HG02981 (cell line): ENCODE measurements around the gene AP1S1.
"Not testable (repeated sequence)": the region's sequence is repeated elsewhere in the genome, so short reads cannot be mapped to it uniquely, and the experiment has no call there.

Source experiments
- ATAC-seq: cut with Tn5 transposase; IDR thresholded peaks from one replicate; pipeline ENCODE4 v1.9.1; 2021; ENCODE audit warnings: mild to moderate bottlenecking, moderate library complexity; ENCODE audit not compliant: unreplicated experiment

Gene AP1S1

DNA sequence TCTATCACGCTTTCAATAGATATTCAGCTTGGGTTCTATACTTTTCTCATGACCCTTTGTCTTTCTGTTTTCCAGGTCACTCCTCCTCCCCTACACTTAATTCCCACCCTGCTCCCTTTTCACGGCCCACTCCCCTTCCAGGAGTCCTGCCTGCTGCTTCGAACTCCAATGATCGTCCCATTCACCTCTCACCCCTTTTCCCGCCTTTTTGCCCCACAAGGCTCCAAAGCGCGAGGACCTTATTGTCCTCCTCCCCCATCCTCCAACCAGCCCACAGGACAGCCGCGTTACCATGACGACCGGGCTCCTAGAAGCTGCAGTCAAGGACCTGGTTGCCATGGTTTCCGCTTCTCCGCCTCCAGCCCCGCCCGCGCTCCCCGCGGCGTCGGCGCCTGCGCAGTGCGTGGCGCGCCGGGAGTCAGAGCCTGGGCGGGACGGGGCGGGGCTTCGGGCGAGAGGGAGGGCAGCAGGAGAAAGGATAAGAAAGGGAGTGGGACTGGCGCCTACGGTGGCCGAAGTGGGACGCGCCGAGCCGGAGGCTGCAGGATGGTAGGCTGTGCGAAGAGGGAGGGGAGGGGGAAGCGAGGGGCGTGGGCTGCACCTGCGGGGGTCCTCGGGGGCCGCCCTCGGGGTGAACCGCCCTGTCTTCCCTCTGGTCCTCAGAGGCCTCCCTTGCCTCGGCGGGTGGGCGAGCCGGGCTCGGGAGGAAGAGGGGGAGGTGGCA, at the start of gene AP1S1:
TSS of gene AP1S1 (plus strand) at position 508 of the 724 bp plus-strand sequence. CDS start at position 547, 39 bp downstream.
- peak; percentile 74 for ATAC-seq

DNA sequence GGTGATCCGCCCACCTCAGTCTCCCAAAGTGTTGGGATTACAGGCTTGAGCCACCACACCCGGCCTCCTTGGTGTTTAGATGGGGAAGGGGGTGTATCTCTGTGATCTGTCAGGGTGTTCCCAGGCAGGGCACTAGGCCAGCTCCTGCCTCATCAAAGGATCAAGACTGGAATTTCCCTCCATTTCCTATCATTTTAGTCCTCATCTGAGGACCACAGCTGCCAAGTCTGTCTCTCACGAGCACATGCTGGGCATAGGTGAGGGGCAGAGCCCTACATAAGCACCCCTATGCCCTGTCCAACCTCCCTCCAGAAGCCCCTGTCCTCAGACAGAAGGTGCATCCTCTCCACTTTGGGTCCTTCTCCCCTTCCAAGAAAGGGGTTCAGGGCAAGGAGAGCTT, 49.5 kb upstream of the AP1S1 start:
- no peak for ATAC-seq

DNA sequence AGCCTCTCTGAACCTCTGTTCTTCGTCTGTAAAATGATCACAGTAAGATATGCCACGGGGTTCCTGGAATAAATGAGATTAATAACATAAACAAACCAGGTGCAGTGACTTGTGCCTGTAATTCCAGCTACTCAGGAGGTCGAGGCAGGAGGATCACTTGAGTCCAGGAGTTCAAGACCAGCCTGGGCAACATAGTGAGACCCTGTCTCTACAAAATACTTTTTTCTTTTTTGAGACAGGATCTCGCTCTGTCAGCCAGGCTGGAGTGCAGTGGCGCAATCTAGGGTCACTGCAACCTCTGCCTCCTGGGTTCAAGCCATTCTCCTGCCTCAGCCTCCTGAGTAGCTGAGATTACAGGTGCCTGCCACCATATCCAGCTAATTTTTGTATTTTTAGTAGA, 49.0 kb upstream of the AP1S1 start:
- ATAC-seq, result not testable (repeated sequence)

DNA sequence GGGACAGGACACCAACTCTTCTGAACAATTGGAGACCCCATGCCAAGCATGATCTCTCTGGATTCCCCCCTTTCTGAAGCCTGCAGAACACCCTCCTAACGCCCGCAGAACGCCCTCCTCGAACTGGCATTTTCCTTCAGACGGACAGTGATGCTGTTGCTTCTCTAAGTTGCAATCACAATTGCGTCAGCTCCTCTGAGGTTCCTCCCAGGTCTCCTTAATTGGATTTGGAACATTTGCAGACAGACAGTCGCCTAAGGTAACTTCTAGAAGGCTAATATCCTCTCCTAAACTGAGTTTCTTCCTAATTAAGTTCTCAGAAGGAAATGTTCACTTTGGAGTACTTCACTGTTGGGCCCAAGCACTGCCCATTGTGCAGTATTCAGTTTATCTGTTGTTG, 47.9 kb upstream of the AP1S1 start:
- no peak for ATAC-seq

DNA sequence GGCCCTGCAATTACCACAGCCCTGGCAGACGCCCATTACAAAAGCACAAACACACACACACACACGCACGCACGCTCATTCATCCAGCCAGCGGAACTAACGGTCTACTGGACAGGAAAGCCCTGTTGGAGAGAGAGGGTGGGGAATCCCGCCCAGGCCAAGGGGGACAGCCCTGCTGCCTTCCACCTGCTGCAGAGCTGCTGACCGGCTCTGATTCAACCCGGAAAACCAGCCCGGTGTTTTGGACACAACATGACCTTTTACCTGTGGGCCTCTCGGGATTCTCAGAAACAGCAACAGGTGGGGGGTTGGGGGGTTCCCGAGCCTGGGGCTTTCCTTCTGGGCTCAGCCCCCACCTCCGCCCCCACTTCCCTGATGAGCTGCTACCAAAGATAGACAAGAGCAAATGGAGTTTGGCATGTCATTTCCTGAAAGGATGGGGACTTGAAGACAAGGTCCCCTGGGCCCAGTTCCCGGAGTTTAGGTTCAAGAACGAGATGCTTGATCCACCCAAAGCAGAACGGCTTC, 45.9 kb upstream of the AP1S1 start:
- no peak for ATAC-seq

DNA sequence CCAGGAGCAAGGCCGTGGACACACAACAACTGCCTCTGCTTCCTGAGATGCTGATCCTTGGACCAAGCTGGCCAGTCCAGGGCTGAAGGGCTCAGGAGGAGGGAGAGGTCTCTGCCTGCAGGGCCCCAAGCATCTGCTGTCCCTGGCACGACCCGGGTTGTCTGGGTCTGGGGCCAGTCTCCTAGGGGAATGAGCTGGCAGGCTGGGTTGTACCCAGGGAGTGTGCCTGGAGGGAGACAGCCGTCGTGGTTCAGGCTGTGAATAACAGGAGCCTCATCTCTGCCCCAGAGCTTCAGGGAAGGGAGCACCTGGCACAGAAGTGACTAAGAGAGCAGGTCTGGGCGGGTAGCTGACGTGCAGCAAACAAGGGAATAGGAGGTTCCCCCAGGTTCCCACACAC, 45.3 kb upstream of the AP1S1 start:
- no peak for ATAC-seq

DNA sequence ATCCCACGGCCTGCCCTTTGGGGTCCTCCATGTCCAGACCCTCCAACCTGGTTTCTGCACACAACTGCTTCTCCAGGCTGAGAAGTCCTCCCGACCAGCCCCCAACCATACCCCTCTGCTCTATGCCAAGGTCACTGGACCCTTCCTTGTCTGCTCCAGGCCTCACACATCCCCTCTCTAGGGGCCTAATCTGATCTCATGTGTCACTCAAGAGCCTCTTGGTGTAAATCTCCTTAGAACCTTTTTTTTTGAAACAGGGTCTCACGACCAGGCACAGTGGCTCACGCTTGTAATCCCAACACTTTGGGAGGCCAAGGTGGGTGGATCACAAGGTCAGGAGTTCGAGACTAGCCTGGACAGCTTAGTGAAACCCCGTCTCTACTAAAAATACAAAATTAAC, 44.9 kb upstream of the AP1S1 start:
- no peak for ATAC-seq

DNA sequence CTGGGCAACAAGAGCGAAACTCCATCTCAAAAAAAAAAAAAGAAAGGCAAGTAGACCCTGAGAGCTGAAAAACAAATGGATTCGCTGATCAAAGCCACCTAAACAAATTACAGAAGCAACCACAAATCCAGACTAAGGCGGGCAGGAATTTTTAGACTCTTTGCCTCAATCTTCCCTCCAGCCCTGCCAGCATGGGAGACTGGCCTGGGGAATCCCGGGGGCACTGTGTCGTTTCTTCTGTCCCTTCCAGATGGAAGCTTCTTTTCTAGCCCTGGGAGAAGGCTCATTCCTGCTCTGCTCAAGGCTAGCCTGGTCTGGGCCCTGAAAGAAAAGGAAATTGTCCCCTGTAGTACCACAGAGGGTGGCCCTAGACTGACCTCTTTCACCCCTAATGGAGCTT, 43.0 kb upstream of the AP1S1 start:
- no peak for ATAC-seq

DNA sequence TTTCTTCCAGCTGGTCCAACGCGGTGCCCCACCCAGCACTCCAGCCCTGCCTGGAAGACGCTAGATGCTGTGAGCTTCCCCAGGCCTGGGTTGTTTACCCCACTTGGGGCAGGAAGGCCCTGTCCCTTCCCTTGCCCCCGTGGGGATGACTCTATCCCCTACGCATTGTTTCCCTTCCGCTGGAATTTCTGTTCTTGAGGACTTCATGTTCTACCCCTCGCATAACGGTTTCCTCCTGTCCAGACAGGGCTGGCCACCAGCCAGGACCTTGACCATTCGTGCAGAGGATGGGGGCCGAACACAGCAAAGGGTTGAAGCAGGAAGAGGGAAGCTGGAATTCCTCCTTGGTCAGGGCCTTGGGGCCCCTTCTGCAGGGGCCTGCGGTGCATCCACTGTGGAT, 42.0 kb upstream of the AP1S1 start:
- no peak for ATAC-seq

DNA sequence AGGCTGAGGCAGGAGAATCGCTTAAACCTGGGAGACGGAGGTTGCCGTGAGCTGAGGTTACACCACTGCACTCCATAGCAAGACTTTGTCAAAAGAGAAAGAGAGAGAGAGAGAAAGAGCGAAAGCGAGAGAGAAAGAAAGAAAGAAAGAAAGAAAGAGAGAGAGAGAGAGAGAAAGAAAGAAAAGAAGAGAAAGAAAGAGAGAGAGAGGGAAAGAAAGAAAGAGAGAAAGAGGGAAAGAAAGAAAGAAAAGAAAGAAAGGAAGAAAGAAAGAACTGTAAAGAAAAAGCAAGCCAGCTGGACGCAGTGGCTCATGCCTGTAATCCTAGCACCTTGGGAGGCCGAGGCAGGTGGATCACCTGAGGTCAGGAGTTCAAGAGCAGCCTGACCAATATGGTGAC, 41.1 kb upstream of the AP1S1 start:
- ATAC-seq, result not testable (repeated sequence)

DNA sequence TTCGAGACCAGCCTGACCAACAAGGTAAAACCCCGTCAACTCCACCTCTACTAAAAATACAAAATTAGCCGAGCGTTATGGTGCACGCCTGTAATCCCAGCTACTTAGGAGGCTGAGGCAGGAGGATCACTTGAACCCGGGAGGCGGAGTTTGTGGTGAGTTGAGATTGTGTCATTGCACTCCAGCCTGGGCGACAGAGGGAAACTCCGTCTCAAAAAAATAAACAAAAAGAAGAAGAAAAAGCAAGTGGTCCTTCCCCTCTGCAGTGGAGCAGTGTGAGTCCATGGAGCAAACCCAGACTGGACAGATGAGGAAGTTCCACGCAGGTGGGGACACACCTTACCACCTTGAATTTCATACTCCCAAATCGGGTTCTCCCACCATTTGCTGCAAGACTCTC, 40.4 kb upstream of the AP1S1 start:
- ATAC-seq, result no peak

DNA sequence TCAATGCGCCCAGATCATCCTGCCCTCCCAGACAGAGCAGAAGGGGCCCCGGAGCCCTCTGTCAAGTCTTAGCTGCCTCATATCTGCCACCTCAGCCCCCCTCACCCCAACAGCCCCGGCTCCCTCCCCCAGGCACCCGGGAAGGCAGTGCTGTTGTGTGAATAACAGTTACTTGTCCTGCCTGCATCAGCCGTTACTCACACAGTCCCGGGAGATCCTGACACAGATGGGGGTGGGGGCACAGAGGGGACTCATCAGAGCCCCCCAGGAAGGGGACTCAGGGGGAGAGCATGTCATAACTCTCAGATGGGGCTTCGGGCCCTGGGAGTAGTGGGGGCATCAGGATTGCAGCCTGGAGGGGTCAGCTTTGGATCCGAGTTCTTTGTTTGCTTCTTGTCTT, 39.8 kb upstream of the AP1S1 start:
- no peak for ATAC-seq

DNA sequence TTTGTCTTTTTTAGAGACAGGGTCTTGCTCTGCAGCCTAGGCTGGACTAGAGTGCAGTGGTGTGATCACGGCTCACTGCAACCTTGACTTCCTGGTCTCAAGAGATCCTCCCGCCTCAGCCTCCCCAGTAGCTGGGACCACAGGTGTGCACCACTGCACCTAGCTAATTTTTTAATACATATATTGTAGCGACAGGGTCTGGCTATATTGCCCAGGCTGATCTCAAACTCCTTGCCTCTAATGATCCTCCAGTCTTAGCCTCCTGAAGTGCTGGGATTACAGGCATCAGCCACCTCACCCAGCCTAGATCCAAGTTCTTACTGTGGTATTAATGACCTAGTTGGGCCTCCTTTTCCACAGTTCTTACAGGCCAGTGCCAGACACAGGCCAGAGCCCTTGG, 39.1 kb upstream of the AP1S1 start:
- no peak for ATAC-seq

DNA sequence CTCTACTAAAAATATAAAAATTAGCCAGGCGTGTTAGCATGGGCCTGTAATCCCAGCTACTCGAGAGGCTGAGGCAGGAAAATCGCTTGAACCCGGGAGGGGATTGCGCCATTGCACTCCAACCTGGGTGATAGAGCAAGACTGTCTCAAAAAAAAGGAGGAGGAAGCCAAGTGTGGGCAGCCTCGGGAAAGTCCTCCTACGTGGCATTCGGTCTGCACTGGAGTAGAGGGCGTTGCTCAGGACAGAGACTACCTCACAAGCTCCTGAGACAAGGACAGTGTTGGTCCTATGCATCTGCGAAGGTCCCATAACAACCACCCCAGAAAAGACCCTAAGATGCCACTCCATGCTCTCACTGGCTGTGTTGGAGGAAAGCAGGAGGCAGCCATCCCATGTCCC, 37.4 kb upstream of the AP1S1 start:
- ATAC-seq, result no peak

DNA sequence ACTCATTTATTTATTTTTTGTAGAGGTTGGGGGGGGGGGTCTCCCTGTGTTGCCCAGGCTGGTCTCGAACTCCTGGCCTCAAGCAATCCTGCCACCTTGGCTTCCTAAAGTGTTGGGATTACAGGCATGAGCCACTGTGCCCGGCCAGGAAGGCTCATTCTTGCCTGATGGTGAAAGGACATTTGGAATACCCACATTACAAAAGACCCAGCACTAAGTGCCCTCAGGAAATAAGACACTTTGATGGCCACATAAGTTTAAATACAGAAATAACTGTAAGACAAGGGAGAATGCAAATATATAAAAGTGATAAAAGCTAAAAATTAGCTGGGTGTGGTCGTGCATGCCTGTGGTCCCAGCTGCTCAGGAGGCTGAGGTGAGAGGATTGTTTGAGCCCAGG, 35.4 kb upstream of the AP1S1 start:
- ATAC-seq, result no peak

DNA sequence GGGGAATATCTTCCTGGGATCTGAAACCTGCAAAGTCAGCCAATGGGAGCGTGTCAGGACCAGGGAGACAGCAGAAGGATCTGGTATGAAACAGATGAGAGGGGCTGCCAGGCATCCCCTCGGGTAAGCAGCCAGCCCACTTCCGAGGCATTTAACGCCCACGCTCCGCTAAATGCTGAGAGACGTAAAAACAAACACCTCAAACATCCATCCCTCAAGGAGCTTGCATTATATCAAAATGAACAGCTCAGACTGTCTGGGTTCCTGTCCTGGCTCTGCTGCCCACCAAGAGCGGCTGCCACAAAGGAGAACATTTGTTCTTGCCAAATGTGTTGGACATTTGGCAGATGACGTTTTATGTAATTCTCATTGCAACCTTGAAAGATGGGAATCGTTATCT, 34.4 kb upstream of the AP1S1 start:
- no peak for ATAC-seq

DNA sequence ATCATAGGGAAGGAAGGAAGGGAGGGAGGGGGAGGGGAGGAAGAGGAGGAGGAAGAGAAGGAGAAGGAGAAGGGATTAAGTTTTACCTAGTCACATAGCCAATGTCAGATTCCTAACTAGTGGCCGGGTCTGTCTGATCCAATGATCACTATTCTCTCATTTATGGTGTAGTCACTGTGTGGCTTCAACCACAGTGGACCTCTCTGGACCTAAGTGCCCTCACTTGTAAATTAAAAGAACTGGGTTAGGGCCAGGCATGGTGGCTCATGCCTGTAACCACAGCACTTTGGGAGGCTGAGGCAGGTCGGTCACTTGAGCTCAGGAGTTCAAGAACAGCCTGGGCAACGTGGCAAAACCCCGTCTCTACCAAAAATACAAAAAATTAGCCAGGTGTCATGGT, 34.0 kb upstream of the AP1S1 start:
- ATAC-seq, result no peak

DNA sequence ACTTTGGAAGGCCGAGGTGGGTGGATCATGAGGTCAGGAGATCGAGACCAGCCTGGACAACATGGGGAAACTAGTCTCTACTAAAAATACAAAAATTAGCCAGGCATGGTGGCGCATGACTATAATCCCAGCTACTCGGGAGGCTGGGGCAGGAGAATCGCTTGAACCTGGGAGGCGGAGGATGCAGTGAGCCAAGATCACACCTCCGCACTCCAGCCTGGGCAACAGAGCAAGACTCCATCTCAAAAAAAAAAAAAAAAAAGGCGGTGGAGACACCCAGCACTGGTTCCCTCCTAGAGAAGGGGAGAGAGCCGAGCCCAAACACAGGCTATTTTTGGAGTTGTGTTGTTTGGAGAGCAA, 32.7 kb upstream of the AP1S1 start:
- not testable (repeated sequence) for ATAC-seq

DNA sequence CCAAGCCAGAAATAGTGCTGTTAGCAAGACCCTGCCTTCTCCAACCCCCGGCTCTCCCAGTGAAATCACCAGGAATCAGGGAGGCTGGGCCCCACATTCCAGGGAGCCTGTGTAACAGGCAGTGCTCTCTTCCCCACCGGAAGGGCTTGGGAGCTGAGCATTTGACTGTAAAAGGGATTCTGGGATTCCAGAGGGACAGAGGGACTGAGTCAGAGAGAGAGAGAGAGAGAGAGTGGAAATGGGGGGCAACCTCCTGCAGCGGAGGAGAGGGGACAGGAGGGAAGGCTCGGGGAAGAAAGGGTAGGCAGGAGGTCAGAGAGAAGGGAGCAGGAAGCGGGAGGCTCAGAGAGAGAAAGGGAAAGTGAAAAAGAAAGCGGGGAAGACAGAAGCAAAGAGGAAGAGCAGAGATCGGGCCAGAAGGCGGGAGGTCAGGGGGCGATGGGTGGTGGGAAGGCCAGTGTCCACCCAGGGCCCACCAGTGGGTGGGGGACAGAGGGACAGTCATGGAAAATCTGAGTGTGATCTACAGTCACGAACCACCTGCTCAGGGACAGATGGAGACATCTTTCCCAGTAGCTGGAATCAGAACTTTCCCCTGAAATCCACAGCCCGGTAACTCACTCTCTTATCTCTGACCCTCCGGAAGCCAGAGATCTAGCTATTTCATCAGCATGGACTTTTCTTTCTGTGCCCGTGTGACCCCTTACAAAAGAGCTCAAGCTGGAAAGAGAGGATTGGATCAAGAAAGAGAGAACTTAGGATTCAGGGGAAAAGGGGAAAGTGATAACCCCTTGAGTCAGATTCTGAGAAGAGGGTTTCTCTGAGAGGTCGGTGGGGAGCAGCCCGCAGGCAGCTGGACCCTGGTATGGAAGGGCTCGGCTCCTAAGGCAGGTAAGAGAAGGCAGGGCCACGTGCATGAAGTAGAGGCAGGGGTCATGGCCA, 32.0 kb upstream of the AP1S1 start:
- no peak for ATAC-seq

DNA sequence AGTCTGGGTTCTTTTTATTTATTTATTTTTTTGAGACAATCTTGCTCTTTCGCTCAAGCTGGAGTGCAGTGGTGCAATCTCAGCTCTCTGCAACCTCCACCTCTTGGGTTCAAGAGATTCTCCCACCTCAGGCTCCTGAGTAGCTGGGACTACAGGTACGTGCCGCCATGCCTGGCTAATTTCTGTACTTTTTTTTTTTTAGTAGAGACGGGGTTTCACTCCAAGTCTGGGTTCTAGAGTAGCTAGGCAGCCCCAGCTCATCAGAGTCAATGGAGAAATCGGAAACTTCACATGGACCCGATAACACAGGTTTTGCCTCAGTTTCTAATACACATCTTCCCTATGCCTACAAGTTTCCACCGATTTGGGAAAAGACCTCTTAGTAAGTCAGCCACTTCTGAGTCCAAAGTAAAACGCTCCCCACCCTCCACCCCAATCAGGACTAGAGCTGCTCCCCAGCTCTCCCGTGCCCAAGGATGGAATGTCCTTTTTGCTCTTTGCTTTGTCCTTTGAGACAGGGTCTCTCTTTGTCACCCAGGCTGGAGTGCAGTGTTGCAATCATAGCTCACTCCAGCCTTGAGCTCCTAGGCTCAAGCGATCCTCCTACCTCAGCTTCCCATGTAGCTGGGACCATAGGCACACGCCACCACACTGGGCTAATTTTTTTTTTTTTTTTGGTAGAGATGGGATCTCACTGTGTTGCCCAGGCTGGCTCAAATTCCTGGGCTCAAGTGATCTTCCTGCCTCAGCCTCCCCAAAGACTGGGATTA, 31.2 kb upstream of the AP1S1 start:
- ATAC-seq, result no peak

DNA sequence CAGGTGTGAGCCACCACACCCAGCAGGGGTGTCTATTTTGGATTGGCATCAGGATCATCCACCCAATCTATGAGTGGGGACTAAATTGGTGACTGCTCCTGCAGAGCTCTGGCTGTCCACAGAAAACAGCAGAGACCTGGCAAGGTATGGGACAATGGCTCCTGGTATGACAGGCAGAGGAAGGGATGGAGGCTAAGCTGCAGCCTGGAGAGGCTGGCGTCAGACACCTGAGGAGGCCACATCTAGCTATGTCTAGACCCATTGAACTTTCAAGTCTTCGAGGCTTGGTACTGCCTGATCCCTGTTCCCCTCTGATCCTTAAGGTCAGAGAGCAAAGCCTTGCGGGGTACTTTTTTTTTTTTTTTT, 30.6 kb upstream of the AP1S1 start:
- no peak for ATAC-seq
